A549 (cell line): ENCODE data around the gene NLRC5. TPM values are rescaled to one million over a fixed set of nuclear protein-coding genes. Genes with fewer than 3 reads are reported as not detected.

Source experiments
- ATAC-seq, 2 experiments: fragments of 200-7000 bp in 1 of 2; fragments of >200 bp in 1 of 2; cut with Nextera tagmentation in 1 of 2; cut with Tn5 transposase in 1 of 2; 3 replicates each; pipeline versions ENCODE4 v1.8.0 to v1.9.1; 2018 to 2020; ENCODE audit warnings: mild to moderate bottlenecking in 1 of 2, moderate library complexity in 1 of 2
- CTCF ChIA-PET: fragments of 300-600 bp; sonication (Branson Sonifier 250); formaldehyde crosslinking; extraction: SDS; loops from one replicate; lab custom pipeline; 2021; ENCODE audit warnings: antibody characterized with exemption, inconsistent platforms; lab: Yijun Ruan, JAX
- POLR2A ChIA-PET: fragments of 350-600 bp; formaldehyde crosslinking; extraction: SDS; loops from one replicate; lab custom pipeline; 2021; ENCODE audit warnings: antibody characterized with exemption, inconsistent platforms; lab: Yijun Ruan, JAX
- DNase-seq, 2 experiments: peaks; one replicate each; pipeline versions ENCODE4 v3.0.0 to v3.0.0-alpha.2; 2011 to 2016; ENCODE audit warnings: low read depth in 1 of 2, low spot score in 1 of 2
- FAIRE-seq: peaks from 2 replicates; lab custom pipeline; 2011; peaks lifted over from hg19 to GRCh38; lab: Jason Lieb, UNC
- H3K27ac ChIP-seq, 2 experiments: fragments of >200 bp; sonication (Bioruptor Twin); formaldehyde crosslinking; 3 replicates each; pipeline ENCODE4 v1.5.1; 2016 to 2017
- H3K4me1 ChIP-seq: fragments of >200 bp; sonication (Bioruptor Twin); formaldehyde crosslinking; 3 replicates; pipeline ENCODE4 v1.6.1; 2016
- H3K4me2 ChIP-seq: fragments of >200 bp; sonication (Bioruptor Twin); formaldehyde crosslinking; 3 replicates; pipeline ENCODE4 v1.6.1; 2016
- H3K4me3 ChIP-seq: fragments of >200 bp; sonication (Bioruptor Twin); formaldehyde crosslinking; 3 replicates; pipeline ENCODE4 v1.5.1; 2016
- H3K9me3 ChIP-seq: fragments of >200 bp; sonication (Bioruptor Twin); formaldehyde crosslinking; 3 replicates; pipeline ENCODE4 v1.6.1; 2016
- ATOH8 ChIP-seq: fragments of 250-450 bp; sonication (Bioruptor Pico); IDR thresholded peaks from 2 replicates; pipeline ENCODE4 v1.5.0; 2020; ENCODE audit warnings: low read depth, mild to moderate bottlenecking, moderate library complexity
- BHLHE40 ChIP-seq: IDR thresholded peaks from 2 replicates; pipeline ENCODE4 v1.6.1; 2012; ENCODE audit warnings: low read depth, low read length, inconsistent platforms
- CTCF ChIP-seq: fragments of >200 bp; sonication (Bioruptor Twin); formaldehyde crosslinking; IDR thresholded peaks from 3 replicates; pipeline ENCODE4 v1.5.1; 2016
- E2F6 ChIP-seq: IDR thresholded peaks from 2 replicates; pipeline ENCODE4 v1.6.1; 2012; ENCODE audit warnings: low read depth, borderline replicate concordance
- EP300 ChIP-seq, 2 experiments: fragments of >200 bp; sonication (Bioruptor Twin); formaldehyde crosslinking; IDR thresholded peaks; 2 replicates in 1 of 2; 3 replicates in 1 of 2; pipeline ENCODE4 v1.6.1; 2016 to 2017
- FOSB ChIP-seq: fragments of 250-450 bp; sonication (Bioruptor Pico); IDR thresholded peaks from 2 replicates; pipeline ENCODE4 v1.5.0; 2020; ENCODE audit warnings: mild to moderate bottlenecking, moderate library complexity
- FOSL2 ChIP-seq, 2 experiments: fragments of 450-650 bp in 1 of 2; fragments of >200 bp in 1 of 2; sonication (Bioruptor Twin) in 1 of 2; formaldehyde crosslinking; IDR thresholded peaks; 2 replicates each; pipeline versions ENCODE4 v1.5.0 to v1.6.1; 2016 to 2020; ENCODE audit warnings: mild to moderate bottlenecking in 1 of 2, moderate library complexity in 1 of 2
- GATA3 ChIP-seq: IDR thresholded peaks from 2 replicates; pipeline ENCODE4 v1.6.1; 2012; ENCODE audit warnings: borderline replicate concordance
- HES2 ChIP-seq: fragments of >200 bp; sonication (Bioruptor Twin); formaldehyde crosslinking; IDR thresholded peaks from 2 replicates; pipeline ENCODE4 v1.6.1; 2016
- HEYL ChIP-seq: fragments of 250-450 bp; sonication (Bioruptor Pico); IDR thresholded peaks from 2 replicates; pipeline ENCODE4 v1.8.0; 2021; ENCODE audit warnings: mild to moderate bottlenecking, moderate library complexity
- HOXB13 ChIP-seq: fragments of 250-450 bp; sonication (Bioruptor Pico); IDR thresholded peaks from 2 replicates; pipeline ENCODE4 v1.5.0; 2020; ENCODE audit warnings: low read depth, mild to moderate bottlenecking, moderate library complexity
- JUNB ChIP-seq: fragments of >200 bp; sonication (Bioruptor Twin); formaldehyde crosslinking; IDR thresholded peaks from 2 replicates; pipeline ENCODE4 v1.6.1; 2016
- KDM1A ChIP-seq: fragments of 200-600 bp; sonication (generic); IDR thresholded peaks from 2 replicates; pipeline ENCODE4 v1.6.1; 2016; ENCODE audit warnings: low read depth, mild to moderate bottlenecking
- MAFK ChIP-seq: fragments of 450-650 bp; IDR thresholded peaks from 2 replicates; pipeline ENCODE4 v1.6.1; 2014; ENCODE audit not compliant: partially characterized antibody
- MAX ChIP-seq: IDR thresholded peaks from 2 replicates; pipeline ENCODE4 v1.6.1; 2012
- NFE2L2 ChIP-seq: fragments of 150-350 bp; conservative IDR thresholded peaks from 2 replicates; pipeline ENCODE4 v1.6.1; 2014; ENCODE audit warnings: low read length
- PBX3 ChIP-seq: IDR thresholded peaks from 2 replicates; pipeline ENCODE4 v1.6.1; 2012
- RARB ChIP-seq: fragments of 250-450 bp; sonication (Bioruptor Pico); IDR thresholded peaks from 2 replicates; pipeline ENCODE4 v1.8.0; 2021; ENCODE audit warnings: mild to moderate bottlenecking, moderate library complexity
- RCOR1 ChIP-seq: fragments of 150-350 bp; IDR thresholded peaks from 2 replicates; pipeline ENCODE4 v1.6.1; 2014; ENCODE audit warnings: antibody characterized with exemption, low read length, low read depth
- REST ChIP-seq: fragments of 200-600 bp; sonication (generic); IDR thresholded peaks from 2 replicates; pipeline ENCODE4 v1.6.1; 2016; ENCODE audit warnings: antibody characterized with exemption, mild to moderate bottlenecking, moderate library complexity
- RFX5 ChIP-seq: fragments of 450-650 bp; IDR thresholded peaks from 2 replicates; pipeline ENCODE4 v1.7.1; 2014; ENCODE audit warnings: antibody characterized with exemption, mild to moderate bottlenecking, moderate library complexity
- SMC3 ChIP-seq: fragments of >200 bp; sonication (Bioruptor Twin); formaldehyde crosslinking; IDR thresholded peaks from 3 replicates; pipeline ENCODE4 v1.6.1; 2018; ENCODE audit warnings: inconsistent platforms
- USF2 ChIP-seq: fragments of 450-650 bp; IDR thresholded peaks from 2 replicates; pipeline ENCODE4 v1.6.1; 2014; ENCODE audit warnings: antibody characterized with exemption
- ZC3H11A ChIP-seq: fragments of 450-650 bp; IDR thresholded peaks from 2 replicates; pipeline ENCODE4 v1.6.1; 2014; ENCODE audit warnings: antibody characterized with exemption, mild to moderate bottlenecking
- ZSCAN20 ChIP-seq: fragments of 250-450 bp; sonication (Bioruptor Pico); IDR thresholded peaks from 2 replicates; pipeline ENCODE4 v1.8.0; 2022; ENCODE audit warnings: mild to moderate bottlenecking, moderate library complexity
- WGBS: methylation state at CpG from one replicate; pipeline ENCODE4 v1.1.6; 2017; ENCODE audit errors: missing lambda C conversion rate; 5-methylcytosine and 5-hydroxymethylcytosine counted together
- polyA plus RNA-seq, 4 experiments: library from polyadenylated mRNA; depleted of rRNA in 3 of 4; stranded (reverse); fragments of >200 nt; fragmentation: RNase III in 1 of 4; extraction: RNeasy Plus Mini Kit Qiagen cat#74134 plus additional on column Dnase treatment in 1 of 4; gene quantifications; 2 replicates in 3 of 4; 3 replicates in 1 of 4; pipeline ENCODE4 v1.2.3, GENCODE V29; 2011 to 2017

NLRC5 gene
- polyA plus RNA-seq, 2 of the 4 experiments (the other 2 are of a cell fraction): 2.5 to 3.6 TPM

GRCh38 chr16:56953006-56953405 lies 36.4 kb upstream of the NLRC5 start:
- Histone ChIP-seq H3K4me1 (no peaks in the 10 kb centered on the region), H3K4me3 (no peak overlapping the region), H3K27ac (no peak overlapping the region), H3K4me2 (no peak overlapping the region), H3K9me3 (no peaks in the 10 kb centered on the region)
- POLR2A ChIA-PET: no interaction called here
- DNase-seq (no peak), ATAC-seq (no peak), FAIRE-seq (no peak)
- WGBS: 73% methylated on average over 6 of the region's 6 CpGs
- TF ChIP-seq RARB (no peak), BHLHE40 (no peak), MAX (no peak), E2F6 (no peak), PBX3 (no peak), HEYL (CRISPR knock-in tag) (no peak), MAFK (no peak), FOSB (CRISPR knock-in tag) (no peak), SMC3 (no peak), KDM1A (no peak), HES2 (no peak), RCOR1 (no peak), ATOH8 (CRISPR knock-in tag) (no peak), EP300 (IDR thresholded peaks at IDR 0.05) (no peak), RFX5 (no peak), JUNB (no peak), USF2 (no peak), HOXB13 (CRISPR knock-in tag) (no peak), FOSL2 (IDR thresholded peaks at IDR 0.05) (no peak), FOSL2 (CRISPR knock-in tag; IDR thresholded peaks at IDR 0.05) (no peak)
- CTCF ChIA-PET: interaction anchor here (1.1 to 6.2 kb wide), 6 partner anchors 12 to 160 kb away, joined by 3 to 48 read pairs (median 7); partner anchors contain the start of gene SLC12A3

- 74% methylated on average over 4 of the region's 4 CpGs for WGBS
- Histone ChIP-seq H3K27ac (no peak overlapping the region), H3K4me1 (no peaks in the 10 kb centered on the region), H3K4me2 (no peak overlapping the region), H3K9me3 (no peaks in the 10 kb centered on the region), H3K4me3 (no peak overlapping the region)
- FAIRE-seq (no peak), ATAC-seq (no peak), DNase-seq (no peak)
- CTCF ChIA-PET: interaction anchor here (0.9 kb wide), 2 partner anchors 10 to 22 kb away, joined by 3 read pairs; no protein-coding TSS in a partner anchor
- TF ChIP-seq ZC3H11A (no peak), GATA3 (no peak), ZSCAN20 (CRISPR knock-in tag) (no peak), NFE2L2 (no peak), MAFK (no peak), REST (no peak), CTCF (no peak), USF2 (no peak), ATOH8 (CRISPR knock-in tag) (no peak)
- POLR2A ChIA-PET: no interaction called here
Observed at GRCh38 chr16:56956076-56956475, 33.3 kb upstream of the NLRC5 start.
